HepG2 (cell line): ENCODE results near the gene NEMF. TPM values are rescaled to one million over a fixed set of nuclear protein-coding genes. Genes with fewer than 3 reads are reported as not detected.

ENCODE experiments used
- ARID2 ChIP-seq: sonication (generic); formaldehyde crosslinking; IDR thresholded peaks from 2 replicates; pipeline ENCODE4 v1.8.1; 2022; ENCODE audit warnings: mild to moderate bottlenecking, missing genetic modification reagents, borderline replicate concordance
- FLYWCH1 ChIP-seq: sonication (generic); formaldehyde crosslinking; IDR thresholded peaks from 2 replicates; pipeline ENCODE4 v1.8.1; 2023; ENCODE audit warnings: mild to moderate bottlenecking, missing genetic modification reagents
- FOXK1 ChIP-seq: sonication (generic); formaldehyde crosslinking; IDR thresholded peaks from 2 replicates; pipeline ENCODE4 v1.4.0; 2020; ENCODE audit warnings: low read depth, missing genetic modification reagents, borderline replicate concordance
- HDAC2 ChIP-seq: sonication (generic); formaldehyde crosslinking; IDR thresholded peaks from 2 replicates; pipeline ENCODE4 v1.4.0; 2020; ENCODE audit warnings: missing genetic modification reagents
- MIXL1 ChIP-seq: IDR thresholded peaks from 2 replicates; pipeline ENCODE4 v1.6.1; 2016
- TBX3 ChIP-seq: fragments of 450-650 bp; IDR thresholded peaks from 2 replicates; pipeline ENCODE4 v1.6.1; 2017; ENCODE audit warnings: antibody characterized with exemption, mild to moderate bottlenecking, inconsistent platforms, borderline replicate concordance
- TGIF2 ChIP-seq: IDR thresholded peaks from 2 replicates; pipeline ENCODE4 v1.6.1; 2016; ENCODE audit warnings: control low read depth, missing compliant biosample characterization
- YEATS4 ChIP-seq: sonication (generic); formaldehyde crosslinking; IDR thresholded peaks from 2 replicates; pipeline ENCODE4 v1.4.0; 2020; ENCODE audit warnings: missing genetic modification reagents, borderline replicate concordance
- ZIK1 ChIP-seq: sonication (generic); formaldehyde crosslinking; IDR thresholded peaks from 2 replicates; pipeline ENCODE4 v1.5.0; 2020; ENCODE audit warnings: mild to moderate bottlenecking, low read depth, missing genetic modification reagents, borderline replicate concordance
- ZNF224 ChIP-seq: sonication (generic); formaldehyde crosslinking; IDR thresholded peaks from 2 replicates; pipeline ENCODE4 v1.5.0; 2020; ENCODE audit warnings: mild to moderate bottlenecking, missing genetic modification reagents
- ZNF232 ChIP-seq: sonication (generic); formaldehyde crosslinking; IDR thresholded peaks from 2 replicates; pipeline ENCODE4 v1.4.0; 2020; ENCODE audit warnings: missing genetic modification reagents, borderline replicate concordance
- ZNF432 ChIP-seq: sonication (generic); formaldehyde crosslinking; IDR thresholded peaks from 2 replicates; pipeline ENCODE4 v1.5.0; 2020; ENCODE audit warnings: missing genetic modification reagents, mild to moderate bottlenecking, borderline replicate concordance
- ZNF674 ChIP-seq: sonication (generic); formaldehyde crosslinking; IDR thresholded peaks from 2 replicates; pipeline ENCODE4 v1.5.0; 2020; ENCODE audit warnings: low read depth, mild to moderate bottlenecking, missing genetic modification reagents
- polyA plus RNA-seq, 8 experiments: library from polyadenylated mRNA; depleted of rRNA in 3 of 8; stranded (reverse) in 7 of 8; unstranded in 1 of 8; fragments of >200 nt; fragmentation: Illumina TruSeq in 4 of 8; extraction: Trizol in 4 of 8; gene quantifications; 2 replicates each; pipeline versions ENCODE4 v1.2.1 to v1.2.3, GENCODE V29; 2011 to 2016; ENCODE audit warnings: low read depth in 4 of 8, missing spikeins in 1 of 8, mixed read lengths in 1 of 8; ENCODE audit not compliant: insufficient read depth in 1 of 8
- total RNA-seq, 5 experiments: library from RNA; depleted of rRNA; stranded (reverse); fragments of >200 nt; fragmentation: Illumina TruSeq; extraction: Trizol; gene quantifications; 2 replicates each; pipeline ENCODE4 v1.2.3, GENCODE V29; 2016; ENCODE audit warnings: low read depth in 1 of 5
- TF ChIP-seq, protein P1 (sequence below): sonication (generic); formaldehyde crosslinking; conservative IDR thresholded peaks from 2 replicates; pipeline ENCODE4 v1.8.0; 2022; ENCODE audit warnings: low read depth, missing genetic modification reagents
- TF ChIP-seq, protein P2 (sequence below): sonication (generic); formaldehyde crosslinking; IDR thresholded peaks from 2 replicates; pipeline ENCODE4 v1.4.0; 2020; ENCODE audit warnings: mild to moderate bottlenecking, missing genetic modification reagents
- TF ChIP-seq, protein P3 (sequence below): sonication (generic); formaldehyde crosslinking; IDR thresholded peaks from 2 replicates; pipeline ENCODE4 v1.4.0; 2020; ENCODE audit warnings: missing genetic modification reagents
- TF ChIP-seq, protein P4 (sequence below): sonication (generic); formaldehyde crosslinking; IDR thresholded peaks from 2 replicates; pipeline ENCODE4 v1.4.0; 2020; ENCODE audit warnings: missing genetic modification reagents, borderline replicate concordance
- TF ChIP-seq, protein P5 (sequence below): sonication (generic); formaldehyde crosslinking; IDR thresholded peaks from 2 replicates; pipeline ENCODE4 v1.5.1; 2020; ENCODE audit warnings: mild to moderate bottlenecking, missing genetic modification reagents, moderate library complexity

Gene NEMF
- total and polyA plus RNA-seq, 2 of the 13 experiments (the other 11 are each of a cell fraction or from before 2014, with no cell fraction given) = 21.3 to 57.9 TPM

DNA sequence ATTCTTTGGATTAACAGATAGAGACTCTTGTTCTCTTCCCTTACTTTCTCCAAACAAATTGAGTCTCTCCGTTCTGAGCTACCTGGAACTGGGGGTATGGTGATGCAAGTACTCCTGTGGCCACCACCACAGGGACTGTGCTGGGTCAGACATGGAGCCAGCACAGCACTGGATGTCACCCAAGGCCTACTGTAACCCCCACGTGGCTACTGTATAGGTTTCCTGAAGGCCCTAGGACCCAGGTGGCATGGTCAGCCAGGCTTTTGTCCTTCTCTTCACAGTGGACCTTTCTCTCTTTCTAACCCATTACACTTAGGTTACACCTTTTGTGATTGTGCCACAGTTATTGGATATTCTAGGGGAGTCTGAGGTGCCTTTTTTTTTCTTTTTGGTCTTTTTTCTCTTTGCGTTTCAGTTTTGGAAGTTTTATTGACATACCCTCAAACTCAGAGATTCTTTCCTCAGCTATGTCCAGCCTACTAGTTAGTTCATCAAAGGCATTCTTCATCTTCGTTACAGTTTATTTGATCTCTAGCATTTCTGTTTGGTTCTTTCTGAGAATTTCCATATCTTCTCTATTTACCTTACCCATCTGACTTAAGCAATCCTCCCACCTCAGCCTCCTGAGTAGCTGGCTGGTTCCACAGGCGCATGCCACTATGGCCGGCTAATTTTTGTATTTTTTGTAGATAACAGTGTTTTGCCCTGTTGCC, 90.6 kb downstream of the NEMF start (continued):
- no peak for TF ChIP-seq ZNF432 (CRISPR knock-in tag)
- TF ChIP-seq TBX3 = peak; percentile 32; the same call in 1 of the 2 replicates
- TF ChIP-seq YEATS4 (CRISPR knock-in tag) = no peak
- TF ChIP-seq, protein P1, sequence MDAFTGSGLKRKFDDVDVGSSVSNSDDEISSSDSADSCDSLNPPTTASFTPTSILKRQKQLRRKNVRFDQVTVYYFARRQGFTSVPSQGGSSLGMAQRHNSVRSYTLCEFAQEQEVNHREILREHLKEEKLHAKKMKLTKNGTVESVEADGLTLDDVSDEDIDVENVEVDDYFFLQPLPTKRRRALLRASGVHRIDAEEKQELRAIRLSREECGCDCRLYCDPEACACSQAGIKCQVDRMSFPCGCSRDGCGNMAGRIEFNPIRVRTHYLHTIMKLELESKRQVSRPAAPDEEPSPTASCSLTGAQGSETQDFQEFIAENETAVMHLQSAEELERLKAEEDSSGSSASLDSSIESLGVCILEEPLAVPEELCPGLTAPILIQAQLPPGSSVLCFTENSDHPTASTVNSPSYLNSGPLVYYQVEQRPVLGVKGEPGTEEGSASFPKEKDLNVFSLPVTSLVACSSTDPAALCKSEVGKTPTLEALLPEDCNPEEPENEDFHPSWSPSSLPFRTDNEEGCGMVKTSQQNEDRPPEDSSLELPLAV = no peak
- TF ChIP-seq, protein P2, sequence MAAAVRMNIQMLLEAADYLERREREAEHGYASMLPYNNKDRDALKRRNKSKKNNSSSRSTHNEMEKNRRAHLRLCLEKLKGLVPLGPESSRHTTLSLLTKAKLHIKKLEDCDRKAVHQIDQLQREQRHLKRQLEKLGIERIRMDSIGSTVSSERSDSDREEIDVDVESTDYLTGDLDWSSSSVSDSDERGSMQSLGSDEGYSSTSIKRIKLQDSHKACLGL = no peak
- TF ChIP-seq FOXK1 = no peak
- no peak for TF ChIP-seq ZIK1 (CRISPR knock-in tag)
- TF ChIP-seq ARID2 (CRISPR knock-in tag) = no peak
- no peak for TF ChIP-seq ZNF224 (CRISPR knock-in tag)
- no peak for TF ChIP-seq MIXL1 (CRISPR knock-in tag)
- TF ChIP-seq FLYWCH1 (CRISPR knock-in tag) = no peak
- TF ChIP-seq, protein P3, sequence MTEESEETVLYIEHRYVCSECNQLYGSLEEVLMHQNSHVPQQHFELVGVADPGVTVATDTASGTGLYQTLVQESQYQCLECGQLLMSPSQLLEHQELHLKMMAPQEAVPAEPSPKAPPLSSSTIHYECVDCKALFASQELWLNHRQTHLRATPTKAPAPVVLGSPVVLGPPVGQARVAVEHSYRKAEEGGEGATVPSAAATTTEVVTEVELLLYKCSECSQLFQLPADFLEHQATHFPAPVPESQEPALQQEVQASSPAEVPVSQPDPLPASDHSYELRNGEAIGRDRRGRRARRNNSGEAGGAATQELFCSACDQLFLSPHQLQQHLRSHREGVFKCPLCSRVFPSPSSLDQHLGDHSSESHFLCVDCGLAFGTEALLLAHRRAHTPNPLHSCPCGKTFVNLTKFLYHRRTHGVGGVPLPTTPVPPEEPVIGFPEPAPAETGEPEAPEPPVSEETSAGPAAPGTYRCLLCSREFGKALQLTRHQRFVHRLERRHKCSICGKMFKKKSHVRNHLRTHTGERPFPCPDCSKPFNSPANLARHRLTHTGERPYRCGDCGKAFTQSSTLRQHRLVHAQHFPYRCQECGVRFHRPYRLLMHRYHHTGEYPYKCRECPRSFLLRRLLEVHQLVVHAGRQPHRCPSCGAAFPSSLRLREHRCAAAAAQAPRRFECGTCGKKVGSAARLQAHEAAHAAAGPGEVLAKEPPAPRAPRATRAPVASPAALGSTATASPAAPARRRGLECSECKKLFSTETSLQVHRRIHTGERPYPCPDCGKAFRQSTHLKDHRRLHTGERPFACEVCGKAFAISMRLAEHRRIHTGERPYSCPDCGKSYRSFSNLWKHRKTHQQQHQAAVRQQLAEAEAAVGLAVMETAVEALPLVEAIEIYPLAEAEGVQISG = no peak
- TF ChIP-seq, protein P4, sequence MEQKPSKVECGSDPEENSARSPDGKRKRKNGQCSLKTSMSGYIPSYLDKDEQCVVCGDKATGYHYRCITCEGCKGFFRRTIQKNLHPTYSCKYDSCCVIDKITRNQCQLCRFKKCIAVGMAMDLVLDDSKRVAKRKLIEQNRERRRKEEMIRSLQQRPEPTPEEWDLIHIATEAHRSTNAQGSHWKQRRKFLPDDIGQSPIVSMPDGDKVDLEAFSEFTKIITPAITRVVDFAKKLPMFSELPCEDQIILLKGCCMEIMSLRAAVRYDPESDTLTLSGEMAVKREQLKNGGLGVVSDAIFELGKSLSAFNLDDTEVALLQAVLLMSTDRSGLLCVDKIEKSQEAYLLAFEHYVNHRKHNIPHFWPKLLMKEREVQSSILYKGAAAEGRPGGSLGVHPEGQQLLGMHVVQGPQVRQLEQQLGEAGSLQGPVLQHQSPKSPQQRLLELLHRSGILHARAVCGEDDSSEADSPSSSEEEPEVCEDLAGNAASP (CRISPR knock-in tag) = no peak
- TF ChIP-seq, protein P5, sequence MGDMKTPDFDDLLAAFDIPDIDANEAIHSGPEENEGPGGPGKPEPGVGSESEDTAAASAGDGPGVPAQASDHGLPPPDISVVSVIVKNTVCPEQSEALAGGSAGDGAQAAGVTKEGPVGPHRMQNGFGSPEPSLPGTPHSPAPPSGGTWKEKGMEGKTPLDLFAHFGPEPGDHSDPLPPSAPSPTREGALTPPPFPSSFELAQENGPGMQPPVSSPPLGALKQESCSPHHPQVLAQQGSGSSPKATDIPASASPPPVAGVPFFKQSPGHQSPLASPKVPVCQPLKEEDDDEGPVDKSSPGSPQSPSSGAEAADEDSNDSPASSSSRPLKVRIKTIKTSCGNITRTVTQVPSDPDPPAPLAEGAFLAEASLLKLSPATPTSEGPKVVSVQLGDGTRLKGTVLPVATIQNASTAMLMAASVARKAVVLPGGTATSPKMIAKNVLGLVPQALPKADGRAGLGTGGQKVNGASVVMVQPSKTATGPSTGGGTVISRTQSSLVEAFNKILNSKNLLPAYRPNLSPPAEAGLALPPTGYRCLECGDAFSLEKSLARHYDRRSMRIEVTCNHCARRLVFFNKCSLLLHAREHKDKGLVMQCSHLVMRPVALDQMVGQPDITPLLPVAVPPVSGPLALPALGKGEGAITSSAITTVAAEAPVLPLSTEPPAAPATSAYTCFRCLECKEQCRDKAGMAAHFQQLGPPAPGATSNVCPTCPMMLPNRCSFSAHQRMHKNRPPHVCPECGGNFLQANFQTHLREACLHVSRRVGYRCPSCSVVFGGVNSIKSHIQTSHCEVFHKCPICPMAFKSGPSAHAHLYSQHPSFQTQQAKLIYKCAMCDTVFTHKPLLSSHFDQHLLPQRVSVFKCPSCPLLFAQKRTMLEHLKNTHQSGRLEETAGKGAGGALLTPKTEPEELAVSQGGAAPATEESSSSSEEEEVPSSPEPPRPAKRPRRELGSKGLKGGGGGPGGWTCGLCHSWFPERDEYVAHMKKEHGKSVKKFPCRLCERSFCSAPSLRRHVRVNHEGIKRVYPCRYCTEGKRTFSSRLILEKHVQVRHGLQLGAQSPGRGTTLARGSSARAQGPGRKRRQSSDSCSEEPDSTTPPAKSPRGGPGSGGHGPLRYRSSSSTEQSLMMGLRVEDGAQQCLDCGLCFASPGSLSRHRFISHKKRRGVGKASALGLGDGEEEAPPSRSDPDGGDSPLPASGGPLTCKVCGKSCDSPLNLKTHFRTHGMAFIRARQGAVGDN = no peak; the same call in 1 of the 2 replicates
- TF ChIP-seq HDAC2 = no peak
- no peak for TF ChIP-seq ZNF232 (CRISPR knock-in tag)
- no peak for TF ChIP-seq TGIF2 (CRISPR knock-in tag)
- no peak for TF ChIP-seq ZNF674
